HG03575 (cell line): Measurements from ENCODE around the gene PRR36.

ENCODE experiments used
- ATAC-seq: cut with Tn5 transposase; IDR thresholded peaks from one replicate; pipeline ENCODE4 v1.9.1; 2021; ENCODE audit not compliant: unreplicated experiment, insufficient number of reproducible peaks, low FRiP score; ENCODE audit errors: extremely low read depth

PRR36 gene

DNA sequence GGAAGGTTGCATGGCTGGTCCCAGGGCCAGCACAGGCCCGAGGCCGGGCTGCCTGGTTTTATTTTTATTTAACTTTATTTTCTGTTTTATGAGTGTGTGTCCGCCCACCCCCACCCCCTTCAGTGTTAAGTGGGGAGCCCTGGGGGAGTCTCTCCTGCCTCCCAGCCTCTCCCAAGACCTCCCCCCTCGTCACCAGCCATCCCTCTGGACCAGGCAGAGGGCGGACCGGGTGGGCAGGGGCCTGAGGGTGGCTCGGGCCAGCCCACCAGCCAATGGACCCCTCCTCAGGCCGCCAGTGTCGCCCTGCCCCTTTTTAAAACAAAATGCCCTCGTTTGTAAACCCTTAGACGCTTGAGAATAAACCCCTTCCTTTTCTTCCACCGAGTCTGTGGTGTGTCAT is 39.9 kb upstream of the PRR36 start:
- ATAC-seq = no peak

DNA sequence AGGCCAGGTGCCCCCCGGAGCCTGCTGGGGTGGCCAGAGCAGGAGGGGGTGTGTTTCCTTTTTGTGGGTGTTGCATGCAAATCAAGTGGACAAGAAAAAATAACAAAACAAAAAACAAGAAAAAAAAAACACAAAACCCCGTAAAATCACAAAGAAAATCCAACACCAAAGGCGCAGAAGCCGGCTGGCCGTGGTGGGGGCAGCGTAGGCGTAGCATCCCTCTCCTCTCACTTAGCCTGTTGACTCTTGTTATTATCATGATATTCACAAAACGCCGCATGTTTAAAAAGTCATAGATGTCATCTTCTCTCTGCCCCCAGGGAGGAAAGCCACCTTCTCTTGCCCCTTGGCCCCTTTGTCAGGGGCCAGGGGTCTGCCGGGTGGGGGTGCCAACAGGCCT is 39.5 kb upstream of the PRR36 start:
- no peak for ATAC-seq

DNA sequence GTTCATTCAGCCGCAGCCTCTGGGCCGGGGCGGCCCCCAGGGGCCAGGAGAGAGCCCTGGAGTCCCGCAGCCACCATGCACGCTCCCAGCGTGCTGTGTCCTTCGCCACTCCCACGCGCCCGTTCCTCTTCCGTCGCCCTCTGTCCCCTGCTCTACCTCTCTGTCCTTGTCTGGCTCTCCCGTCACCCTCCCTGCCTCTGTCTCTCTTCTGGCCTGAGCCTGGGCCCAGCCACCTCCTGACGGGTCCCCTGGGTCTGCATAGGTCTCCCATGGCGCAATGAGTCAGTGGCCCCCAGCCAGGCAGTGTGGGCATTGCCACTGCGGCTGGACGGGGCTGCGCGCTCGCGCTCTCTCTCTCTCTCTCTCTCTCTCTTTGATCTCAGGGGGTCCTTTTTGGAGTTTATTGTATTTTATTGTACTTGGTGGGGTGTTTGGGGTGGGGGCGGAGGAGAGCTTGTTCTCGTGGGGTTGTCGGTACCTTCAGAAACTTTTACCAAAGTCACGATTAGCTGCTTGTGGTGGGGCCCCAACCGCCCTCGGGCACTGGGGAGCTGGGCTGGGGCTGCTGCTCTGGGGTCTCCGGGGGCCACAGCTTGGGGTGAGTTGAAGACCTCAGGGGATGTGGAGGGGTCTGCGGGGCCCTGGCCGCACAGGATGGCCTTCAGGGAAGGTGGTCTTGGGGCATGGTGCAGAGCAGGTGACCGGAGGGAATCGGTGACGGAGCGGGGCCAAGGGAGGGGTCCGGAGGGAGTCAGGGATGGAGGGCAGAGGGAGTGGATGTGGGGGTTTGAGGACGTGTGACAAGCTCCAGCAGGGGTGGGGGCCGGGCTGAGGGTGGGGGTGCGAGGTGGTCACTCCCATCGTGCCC is 38.7 kb upstream of the PRR36 start:
- no peak for ATAC-seq

DNA sequence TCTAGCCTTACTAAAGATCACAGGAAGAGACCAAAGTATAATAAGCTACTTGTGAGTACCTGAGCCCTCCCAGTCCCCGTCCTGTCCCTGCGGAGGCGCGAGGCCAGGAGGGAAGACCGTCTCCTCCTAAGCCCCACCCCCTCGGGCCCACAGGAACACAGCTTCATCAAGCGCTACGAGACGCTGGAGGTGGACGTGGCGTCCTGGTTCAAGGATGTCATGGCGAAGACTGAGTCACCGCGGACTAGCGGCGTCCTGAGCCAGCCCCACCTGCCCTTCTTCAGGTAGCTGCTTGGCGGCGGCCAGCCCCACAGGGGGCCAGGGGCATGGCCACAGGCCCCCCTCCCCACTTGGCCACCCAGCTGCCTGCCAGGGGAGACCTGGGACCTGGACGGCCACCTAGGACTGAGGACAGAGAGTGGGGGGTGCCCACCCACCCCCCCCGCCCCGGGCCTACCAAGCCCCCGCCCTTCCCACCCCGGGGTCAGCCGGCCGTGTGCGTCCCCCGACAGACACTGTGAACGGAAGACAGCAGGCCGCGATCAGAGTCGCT is 38.0 kb upstream of the PRR36 start:
- ATAC-seq = no peak

DNA sequence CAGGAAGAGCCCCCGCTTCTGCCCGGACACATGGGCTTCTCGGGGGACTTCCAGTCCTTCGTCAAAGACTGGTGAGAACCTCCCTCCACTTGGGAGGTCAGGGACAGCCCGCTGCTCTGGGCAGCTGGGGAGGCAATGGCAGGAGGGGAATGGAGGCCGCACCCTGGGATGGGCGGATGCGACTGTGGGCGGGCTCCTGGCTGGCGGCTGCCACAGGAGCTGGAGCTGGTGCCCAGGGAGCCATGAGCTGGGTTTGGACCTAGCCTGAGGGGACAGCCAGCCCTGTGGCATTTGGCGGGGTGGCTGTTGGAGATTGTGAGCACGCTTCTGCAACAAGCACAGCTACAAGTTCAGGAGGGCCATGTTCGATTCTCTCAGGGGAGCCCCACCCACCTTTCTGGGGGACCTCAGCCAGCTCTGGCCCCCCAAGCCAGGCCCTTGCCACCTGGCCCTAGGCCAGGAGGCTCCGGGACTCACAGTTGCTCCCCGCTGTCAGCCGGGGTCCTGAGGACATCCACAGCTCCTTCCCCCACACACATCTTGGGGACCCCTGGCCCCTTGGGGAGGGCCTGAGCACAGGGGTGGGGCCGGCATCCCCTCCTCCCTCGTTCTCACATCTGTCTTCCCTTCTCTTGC is 37.4 kb upstream of the PRR36 start:
- no peak for ATAC-seq

DNA sequence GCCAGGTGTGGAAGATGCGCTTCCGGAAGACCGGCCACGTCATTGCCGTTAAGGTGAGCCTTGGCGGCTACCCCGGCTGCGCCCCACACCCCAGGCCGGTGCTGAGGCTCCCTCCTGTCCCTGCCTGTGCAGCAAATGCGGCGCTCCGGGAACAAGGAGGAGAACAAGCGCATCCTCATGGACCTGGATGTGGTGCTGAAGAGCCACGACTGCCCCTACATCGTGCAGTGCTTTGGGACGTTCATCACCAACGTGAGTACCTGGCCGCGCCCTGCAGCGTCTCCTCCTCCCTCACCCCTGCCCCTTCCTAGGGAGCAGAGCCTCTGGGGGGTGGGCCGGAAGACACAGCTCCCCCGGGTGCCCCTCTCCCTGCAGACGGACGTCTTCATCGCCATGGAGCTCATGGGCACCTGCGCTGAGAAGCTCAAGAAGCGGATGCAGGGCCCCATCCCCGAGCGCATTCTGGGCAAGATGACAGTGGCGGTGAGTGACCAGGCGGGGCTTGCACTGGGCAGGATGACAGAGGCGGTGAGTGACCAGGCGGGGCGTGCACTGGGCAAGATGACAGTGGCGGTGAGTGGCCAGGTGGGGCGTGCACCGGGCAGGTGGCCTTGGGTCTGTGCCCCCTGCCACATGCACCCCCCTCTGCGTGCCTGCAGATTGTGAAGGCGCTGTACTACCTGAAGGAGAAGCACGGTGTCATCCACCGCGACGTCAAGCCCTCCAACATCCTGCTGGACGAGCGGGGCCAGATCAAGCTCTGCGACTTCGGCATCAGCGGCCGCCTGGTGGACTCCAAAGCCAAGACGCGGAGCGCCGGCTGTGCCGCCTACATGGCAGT is 36.4 kb upstream of the PRR36 start:
- ATAC-seq = no peak

DNA sequence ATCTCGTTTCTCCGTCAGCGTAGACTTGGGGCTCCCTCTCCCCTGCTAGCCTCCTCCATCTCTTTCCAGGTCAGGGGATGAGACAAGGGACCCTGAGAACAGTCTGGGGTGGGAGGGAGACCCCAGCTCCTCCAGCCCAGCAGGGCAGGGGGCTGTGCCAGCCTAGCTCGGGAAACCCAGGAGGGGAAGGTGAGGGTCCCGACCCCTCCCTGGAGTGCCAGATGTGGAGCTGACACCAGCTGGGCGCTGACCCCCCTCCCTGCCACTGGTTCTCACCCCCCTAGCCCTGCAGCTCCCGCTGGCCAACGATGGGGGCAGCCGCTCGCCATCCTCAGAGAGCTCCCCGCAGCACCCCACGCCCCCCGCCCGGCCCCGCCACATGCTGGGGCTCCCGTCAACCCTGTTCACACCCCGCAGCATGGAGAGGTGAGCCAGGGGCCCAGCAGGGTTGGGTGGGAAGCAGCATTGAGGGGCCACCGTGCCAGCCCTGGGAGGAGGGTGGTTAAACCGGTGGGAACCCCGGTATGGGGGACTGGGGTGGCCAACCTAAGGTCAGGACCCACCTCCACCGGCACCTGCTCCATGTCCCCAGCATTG is 35.4 kb upstream of the PRR36 start:
- ATAC-seq = no peak

DNA sequence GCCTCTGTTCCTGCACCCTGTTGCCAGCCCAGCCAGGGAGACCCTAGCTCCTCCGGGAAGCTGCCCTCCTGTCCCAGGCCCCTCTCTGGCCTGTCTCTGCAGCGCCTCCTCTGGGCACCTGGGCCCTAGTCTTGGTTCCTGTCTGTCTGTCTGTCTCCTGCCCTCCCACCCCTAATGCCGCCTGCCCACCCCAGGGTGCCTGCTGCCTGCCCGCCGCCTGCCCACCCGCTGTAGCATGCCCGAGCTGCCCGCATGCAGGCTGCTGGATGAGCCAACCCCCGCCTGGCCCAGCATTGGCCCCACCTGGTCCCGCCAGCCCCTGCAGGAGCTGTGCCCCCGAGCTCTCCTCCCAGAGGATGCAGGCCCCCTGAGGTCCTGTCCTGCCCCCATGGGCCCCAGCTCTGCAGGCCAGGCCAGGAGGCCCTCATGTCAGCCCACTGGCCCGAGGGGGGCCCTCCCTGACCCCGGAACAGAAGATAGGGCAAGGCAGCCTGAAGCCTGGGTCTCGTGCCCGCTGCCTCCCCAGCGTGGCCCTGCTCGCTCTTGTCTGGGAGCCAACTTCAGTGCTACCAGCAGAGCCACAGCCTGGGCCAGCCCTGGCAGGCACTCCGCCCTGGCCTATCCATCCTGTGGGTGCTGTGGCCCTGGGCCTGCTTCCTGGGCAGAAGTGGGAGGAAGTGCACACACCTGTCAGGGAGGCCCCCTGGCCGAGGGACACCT is 34.7 kb upstream of the PRR36 start:
- no peak for ATAC-seq

DNA sequence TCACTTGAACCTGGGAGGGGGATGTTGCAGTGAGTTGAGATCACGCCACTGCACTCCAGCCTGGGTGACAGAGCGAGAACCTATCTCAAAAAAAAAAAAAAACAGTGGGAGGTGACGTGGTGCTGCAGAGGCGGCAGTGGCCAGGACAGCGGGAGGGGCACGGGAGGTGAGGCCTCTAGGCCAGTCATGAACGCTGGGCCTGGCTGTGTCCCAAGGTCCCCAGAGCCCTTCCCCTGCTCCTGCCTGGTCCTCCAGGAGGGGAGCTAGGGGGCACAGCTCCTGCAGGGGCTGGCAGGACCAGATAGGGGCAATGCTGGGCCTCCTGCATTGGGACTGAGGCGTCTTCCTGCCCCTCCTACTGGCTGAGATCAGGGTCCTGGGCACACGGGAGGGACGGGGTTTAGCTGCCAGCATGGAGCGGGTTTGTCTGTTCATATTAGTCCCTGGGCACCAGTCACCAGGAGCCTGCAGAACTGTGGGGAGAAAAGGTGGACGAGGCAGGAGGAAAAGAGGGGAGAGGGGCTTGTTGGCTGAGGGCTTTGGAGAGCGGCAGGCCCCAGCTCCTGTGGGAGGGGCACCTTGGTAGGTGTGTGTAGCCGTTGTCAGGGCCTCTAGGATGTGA is 34.0 kb upstream of the PRR36 start:
- ATAC-seq = no peak

DNA sequence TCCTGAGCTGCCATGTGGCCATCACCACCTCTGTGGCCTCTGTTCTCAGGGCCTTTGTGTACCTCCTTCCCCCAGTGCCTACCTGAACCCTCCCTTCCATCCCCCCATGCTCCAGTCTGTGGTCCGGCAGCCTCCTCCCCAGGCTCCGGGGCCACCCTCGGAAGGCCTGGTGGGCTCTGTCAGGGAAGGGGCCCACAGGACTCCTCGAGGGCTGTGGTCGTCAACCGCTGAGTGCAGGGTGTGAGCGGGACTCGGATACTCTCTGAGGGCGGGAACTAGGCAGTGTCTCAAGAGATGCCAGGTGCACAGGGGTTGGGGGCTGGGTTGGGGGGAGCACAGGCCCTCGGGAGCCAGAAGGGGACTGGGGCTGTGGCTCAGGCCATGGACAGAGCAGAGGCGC is 33.4 kb upstream of the PRR36 start:
- no peak for ATAC-seq

DNA sequence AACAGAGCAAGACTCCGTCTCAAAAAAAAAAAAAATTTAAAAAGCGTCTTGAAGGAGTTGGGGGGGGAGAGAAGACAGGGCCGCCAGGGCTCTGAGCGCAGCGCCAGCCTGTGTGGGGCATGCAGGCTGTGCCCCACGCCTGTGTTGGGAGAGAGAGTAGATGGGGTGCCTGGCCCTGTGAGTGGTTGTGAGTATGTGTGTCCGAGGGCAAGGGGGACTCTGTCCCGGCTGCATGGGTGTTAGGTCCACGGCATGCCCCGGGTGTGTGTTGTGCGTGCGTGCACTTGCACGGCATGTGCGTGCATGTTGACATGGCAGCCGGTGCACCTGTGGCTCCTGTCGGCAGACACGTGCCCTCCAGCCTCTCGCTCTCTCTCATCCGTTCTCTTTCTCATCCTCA is 32.9 kb upstream of the PRR36 start:
- no peak for ATAC-seq

DNA sequence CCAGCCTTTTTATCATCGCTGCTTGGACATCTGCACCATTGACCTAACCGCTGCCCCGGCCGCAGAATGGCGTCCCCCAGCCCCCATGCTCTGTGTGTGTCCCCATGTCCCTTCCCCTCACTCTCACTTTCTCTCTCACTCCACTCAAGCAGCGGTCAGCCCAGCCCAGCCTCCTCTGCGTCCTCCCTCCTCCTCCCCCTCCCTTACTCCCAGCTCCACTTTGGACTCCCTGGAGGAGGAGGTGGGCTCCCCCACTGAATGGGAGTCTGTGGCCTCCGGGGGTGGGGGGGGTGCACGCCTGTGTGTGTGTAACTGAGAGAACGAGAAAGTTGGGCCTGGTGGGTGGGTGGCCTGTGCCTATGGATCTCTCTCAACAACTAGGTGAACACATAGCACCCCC is 31.7 kb upstream of the PRR36 start:
- no peak for ATAC-seq

DNA sequence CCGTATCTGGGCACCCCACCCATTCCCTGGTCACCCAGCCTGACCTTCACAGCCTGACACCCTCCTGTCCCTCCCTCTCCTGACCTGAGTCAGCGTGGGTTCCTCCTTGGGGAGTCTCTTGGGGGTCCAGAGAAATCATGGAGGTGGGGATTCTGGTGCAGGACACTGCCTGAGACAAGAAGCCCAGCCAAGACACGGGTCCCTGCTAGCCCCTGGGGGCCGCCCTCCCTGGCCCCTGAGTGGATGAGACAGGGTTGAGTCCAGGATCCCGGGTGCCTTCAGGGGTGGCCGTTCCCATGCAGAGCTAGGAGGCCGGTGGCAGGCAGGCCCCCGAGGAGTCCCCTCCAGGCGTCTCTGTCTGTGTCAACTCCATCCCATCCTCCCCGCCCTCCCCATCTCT is 31.1 kb upstream of the PRR36 start:
- ATAC-seq = no peak

DNA sequence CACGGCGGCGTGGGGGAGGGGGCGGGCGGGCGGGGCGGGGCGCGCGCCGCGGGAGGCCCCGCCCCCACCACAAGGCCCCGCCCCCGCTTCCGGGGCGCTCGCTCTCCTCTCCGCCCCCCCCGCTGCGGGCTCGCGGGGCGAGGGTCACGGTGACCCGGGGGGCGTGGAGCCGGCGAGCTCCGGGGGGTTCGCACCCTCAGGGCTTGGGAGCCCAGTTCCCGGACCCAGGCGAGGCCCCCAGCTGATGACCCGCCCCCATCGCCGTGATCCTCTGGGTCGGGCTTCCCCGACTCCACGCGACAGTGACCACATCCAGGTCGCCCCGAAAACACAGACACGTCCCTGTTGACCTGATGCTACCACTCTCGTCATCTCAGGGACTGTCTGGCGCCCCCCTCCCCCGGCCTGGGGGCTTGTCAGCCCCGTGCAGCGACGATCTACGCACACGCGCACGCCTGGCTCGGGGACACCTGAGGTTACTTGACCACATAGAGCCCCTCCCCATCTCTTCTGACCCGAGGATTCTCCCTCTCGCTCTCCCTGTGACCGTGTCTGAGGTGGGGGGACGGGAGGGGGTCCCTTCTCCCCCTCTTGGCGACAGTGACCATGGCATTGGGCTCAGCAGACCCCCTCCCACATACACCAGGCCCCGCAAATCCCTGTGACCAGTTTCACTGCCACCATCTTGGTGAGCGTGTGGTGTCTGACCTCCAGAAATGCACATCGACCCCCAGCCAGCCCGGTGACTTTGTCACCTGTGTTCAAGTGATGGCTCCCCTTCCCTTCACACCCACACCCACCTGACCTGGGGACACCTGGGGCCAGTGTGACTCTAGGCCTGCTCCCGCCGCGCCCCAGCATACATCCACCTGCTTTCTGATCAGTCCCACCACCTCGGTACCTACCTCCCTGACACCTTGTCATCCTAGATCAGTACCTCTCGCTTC is 30.2 kb upstream of the PRR36 start:
- no peak for ATAC-seq

DNA sequence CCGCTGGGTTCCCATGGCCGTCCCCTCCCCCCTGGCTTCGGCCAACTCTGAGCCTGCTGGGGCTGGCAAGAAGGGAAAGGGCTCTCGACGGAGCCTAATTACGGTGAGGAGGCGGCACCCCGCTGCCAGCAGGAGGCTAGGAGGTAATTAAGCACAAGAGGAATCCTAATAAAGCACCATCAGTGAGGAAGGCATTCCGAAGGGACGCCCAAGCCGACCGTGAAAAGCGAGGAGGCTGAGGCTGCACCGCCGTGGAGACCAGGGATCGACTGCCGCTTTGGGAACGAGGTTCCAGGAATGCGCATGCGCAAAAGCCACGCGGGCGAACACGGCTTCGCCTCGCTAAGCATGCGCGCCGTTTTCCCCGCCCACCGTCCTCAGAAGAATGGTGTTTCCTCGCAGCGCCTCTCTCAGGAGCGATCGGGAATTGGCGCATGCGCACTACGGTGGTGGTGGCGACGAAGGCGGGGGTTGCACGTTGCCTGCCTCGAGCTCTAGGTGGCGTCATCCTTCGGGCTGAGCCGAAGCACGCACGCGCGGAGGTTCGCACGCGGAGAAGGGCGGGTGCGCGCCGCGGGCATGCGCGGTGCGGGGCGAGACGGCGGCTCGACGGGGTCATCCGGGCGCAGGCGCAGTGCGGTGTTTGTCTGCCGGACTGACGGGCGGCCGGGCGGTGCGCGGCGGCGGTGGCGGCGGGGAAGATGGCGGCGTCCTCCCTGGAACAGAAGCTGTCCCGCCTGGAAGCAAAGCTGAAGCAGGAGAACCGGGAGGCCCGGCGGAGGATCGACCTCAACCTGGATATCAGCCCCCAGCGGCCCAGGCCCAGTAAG is 29.3 kb upstream of the PRR36 start, which contains the start of gene MAP2K7:
TSS of gene MAP2K7 (plus strand) at position 634 of the 830 bp plus-strand sequence. CDS start at position 702, 68 bp downstream.
- peak; percentile 68 for ATAC-seq

DNA sequence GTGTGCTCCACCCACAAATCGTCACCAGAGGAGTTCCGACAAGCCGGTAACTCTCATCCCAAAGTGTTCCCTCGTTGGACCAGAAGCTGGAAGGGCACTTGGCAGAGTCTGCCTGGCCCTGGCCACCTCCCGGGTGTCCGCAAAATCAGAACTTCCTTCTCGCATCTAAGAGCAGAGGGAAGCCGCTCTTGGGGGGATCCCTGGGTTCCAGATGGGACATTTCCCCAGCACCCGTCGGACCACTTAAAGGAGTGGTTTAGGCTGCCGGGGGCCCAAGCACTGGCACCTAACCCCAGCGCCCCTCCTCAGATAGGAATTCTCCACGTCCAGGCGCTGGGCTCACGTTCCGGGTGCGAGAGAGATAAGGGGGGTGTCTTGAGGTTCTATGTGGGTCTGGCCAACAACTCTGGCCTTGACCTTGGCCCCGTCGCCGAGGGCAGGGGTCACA is 28.6 kb upstream of the PRR36 start:
- no peak for ATAC-seq
